Effector CD8-positive, alpha-beta T cell (primary cell): ENCODE results near the gene BTG1.
A peak's percentile ranks its signal among the peaks of the same experiment; 100 is the strongest.

Source experiments
- DNase-seq: peaks from one replicate; lab custom pipeline; 2025; lab: John Stamatoyannopoulos, UW
- total RNA-seq, 4 experiments: gene quantifications; one replicate each; lab custom pipeline; 2026; lab: John Stamatoyannopoulos, UW

BTG1 gene, protein sequence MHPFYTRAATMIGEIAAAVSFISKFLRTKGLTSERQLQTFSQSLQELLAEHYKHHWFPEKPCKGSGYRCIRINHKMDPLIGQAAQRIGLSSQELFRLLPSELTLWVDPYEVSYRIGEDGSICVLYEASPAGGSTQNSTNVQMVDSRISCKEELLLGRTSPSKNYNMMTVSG
- total RNA-seq, result 427 to 774 (median 520) reads per million in 4 experiments

DNA sequence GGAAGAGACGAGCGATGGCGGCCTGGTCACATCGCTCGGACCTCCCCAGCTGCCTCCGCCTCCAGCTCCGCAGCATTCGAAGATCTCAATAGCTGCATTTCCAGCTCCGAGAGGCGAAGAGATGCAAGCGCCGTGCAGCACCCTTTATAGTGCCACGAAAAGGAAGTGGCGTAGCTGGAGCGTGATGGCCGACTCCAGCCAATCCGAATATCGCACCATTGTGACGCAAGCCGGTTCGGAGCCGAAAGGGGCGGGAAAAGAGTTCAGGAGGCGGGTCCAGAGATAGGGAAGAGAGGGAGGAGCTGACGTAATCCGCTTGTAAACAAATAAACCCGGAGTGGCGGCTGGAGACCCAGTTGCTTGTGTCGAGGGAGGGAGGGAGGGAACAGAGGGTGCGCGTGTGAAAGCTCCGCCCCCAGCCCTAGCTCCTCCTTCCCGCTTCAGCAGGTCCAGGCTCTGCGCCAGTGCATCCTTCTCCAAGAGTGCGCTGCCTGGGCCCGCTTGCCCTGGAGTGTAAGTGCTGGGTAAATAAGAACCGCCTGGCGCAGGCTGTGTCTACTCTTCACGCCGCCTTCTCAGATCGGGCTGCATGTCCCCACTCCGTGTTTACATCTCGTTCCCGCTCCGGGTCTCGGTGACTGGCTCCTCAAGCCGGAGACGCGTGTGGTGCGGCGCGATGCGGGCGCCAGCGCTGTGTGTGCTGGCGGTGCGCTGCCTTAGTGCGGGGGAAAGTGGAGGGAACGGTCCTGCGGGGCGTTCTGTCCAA lies at the start of gene BTG1:
BTG1 (minus strand) TSS at position 116 of the 766 bp plus-strand sequence. CDS start 311 bp downstream, outside the sequence.
- DNase-seq, result peak; percentile 98

DNA sequence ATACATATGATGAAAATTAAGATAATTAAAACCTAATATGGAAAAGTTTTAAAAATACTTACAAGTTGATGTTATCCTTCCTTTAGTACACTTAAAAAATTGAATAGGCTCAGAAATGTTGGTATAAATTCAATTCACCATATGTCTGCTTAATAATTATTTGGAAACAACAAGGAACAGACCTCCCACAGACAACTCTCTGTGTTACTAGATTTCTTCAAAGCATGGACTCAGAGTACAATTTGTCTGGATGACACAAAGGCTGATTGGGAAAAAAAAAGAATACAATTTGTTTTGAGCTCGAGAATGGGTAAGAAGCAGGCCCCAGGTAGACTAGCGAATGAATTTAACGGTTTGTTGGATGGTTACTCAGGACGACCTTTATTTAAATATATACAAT lies 48.9 kb upstream of the BTG1 start:
- no peak for DNase-seq

DNA sequence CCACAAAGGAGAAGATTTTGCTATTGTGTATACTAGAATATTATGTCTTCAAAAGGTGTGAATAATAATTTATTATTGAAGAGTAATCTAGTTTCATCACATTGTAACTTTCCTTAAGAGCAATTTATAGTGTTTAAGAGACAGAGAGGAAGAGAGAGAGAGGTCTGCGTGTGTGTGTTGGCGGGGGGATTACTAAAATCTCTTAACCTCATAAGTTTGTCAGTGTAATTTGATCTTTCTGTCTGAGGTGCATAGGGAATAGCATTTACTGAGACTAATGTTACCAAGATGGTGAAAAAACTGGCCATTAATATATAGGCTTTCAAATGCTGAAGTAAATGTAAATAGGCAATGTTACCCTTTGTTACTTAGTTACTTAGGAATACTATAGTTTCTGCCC lies 48.2 kb upstream of the BTG1 start:
- no peak for DNase-seq

DNA sequence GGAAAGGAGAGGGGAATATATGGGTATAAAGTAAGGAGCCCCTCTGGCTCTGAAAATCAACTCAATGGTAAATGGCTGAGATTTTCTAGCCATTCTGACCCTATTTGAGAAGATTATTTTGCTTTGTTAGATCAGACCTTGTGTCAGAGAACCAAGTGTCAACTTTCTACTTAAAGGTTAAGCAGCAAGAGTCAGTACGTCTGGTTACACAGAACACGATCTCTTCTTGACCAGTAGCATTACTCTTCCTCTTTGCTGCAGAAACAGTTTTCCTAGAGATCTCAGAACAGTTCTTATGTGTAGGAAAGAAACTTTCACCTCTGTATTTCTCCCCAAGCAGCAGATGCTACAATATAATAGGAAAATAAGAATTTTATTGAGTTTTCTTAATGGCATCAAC lies 47.4 kb upstream of the BTG1 start:
- DNase-seq, result no peak

DNA sequence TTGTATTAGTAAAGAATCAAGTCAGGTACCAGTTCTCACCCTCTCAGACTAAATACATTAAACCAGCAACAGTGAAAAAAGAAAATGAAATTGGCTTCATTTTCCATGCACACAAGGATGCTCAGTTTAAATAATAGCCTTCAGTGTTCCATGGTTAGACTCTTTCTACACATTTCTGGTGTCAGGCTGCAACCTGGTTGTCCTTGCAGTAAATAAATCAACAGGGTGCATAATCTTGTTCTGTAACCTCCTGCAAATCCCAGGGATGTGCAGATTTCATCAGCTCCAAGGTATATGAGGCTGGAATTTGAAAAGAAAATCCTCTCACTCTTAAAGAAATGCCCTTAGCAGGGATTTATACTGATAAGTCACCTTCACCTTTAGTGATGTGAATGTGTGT lies 46.7 kb upstream of the BTG1 start:
- DNase-seq, result no peak

DNA sequence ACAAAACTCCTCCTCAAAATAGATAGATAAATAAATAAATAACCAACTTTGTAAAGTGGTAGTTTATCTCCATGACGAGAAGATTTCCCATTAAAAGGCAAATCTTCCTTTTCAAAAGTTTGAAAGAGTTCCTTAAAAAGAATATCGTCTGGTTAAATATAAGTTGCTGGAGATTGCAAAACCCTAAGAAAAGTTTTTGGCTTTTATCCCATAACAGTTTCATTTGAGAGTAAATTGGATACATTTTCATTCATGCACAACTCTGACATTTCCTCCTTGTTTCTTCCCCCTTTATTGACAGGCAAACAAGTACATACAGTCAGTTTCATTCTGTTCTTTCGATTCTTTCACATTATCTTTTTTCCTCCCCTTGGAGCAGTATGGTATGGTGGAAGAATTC lies 45.4 kb upstream of the BTG1 start:
- DNase-seq, result no peak

DNA sequence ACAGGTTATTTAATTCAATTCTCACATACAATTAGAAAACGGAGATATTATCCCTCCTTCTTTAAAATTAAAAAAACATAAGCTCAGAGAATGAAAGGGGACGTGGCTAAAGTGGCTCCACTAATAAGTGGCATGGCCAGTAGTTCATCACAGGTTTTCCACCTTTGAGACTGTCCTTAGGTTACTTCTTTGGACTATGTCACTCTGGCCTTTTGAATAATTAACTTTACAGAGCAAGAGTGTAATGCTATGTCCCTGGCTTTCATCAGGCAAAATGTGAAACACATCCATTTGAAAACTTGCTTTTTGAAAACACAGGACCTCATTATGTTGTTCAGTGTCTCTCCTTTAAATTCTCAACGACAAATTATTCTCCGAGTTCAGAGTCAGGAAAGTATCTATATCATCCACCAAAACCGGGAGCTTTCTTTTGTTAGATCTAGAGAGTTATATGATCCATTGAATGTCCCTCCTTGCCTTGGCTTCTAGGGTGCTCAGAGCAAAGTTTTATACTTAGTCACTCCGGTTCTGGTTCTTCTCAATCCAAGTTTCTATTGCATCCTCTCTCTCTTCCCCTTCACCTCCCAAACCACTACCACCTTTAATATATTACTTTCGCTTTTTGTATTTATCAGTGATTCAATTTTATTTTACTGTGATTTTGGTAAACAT lies 43.0 kb upstream of the BTG1 start:
- DNase-seq, result no peak

DNA sequence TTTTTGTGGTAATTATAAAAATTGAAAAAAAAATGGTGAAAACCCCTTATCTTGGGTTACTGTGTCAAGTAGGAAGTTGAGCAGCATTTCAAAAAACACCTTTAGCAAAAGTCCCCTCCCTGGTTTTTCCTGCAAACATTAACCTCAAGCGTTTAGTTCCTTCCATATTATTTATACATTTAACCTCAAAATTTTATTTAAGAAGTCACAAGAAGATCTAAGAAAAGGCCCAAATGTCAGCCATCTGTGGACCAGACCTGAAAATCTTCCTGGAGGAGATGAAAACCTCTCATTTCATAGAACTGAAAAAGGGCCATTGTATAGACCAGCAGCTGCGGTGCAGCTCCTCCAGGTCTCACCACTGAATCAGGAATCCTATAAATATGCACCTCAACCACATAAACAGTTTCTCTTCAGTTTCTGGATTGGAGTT lies 40.4 kb upstream of the BTG1 start:
- no peak for DNase-seq

DNA sequence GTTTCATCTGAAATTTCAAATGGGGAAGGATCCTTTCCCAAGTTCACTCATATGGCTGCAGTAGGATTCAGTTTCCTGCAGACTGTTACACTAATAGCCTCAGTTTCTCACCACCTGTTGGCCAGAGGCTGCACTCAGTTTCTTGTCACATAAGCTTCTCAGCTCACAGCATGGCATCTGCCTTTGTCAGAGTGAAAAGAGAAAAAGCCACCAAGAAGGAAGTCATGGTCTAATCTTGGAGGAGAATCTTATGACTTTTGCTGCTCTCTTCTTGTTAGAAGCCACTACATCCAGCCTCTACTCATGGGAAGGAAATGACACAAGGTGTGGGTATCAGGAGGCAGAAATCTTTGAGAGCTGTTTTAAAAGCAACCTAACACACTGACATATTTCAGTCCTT lies 39.4 kb upstream of the BTG1 start:
- DNase-seq, result no peak

DNA sequence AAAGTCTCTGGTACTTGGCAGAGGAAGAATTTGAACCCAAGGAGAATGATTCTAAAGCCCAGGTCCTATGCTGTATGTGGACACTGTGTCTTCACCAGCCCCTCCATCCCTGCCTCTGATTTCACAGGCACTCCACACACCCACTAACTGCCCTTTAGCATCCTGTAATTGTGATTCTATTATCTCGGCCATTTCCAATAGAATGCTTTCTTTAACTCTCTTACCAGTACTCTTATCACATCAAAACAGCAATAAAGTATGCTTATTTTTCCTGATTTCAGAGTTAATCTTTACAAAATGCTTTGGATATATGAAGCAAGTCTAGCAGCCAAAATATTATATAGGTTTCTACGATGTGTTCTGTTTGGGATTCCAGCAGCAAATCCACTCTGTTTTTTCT lies 37.9 kb upstream of the BTG1 start:
- no peak for DNase-seq

DNA sequence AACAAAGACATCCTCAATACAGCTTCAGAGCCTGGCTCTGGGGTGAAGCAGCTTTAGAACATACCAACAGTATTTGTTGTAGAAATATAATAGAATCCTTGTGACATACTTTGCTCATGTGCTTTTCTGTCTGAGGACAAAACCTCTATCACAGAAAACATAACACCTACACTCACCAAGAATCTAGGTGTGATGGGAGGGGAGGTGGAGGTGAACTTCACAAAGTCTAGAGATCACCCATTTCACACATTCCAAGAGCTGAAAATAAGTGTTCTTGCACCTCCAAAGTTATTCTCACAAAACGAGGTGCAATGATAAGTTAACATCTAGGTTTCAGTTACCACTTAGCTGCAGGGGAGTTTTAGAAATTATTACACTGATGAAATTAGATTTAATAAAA lies 32.7 kb upstream of the BTG1 start:
- no peak for DNase-seq

DNA sequence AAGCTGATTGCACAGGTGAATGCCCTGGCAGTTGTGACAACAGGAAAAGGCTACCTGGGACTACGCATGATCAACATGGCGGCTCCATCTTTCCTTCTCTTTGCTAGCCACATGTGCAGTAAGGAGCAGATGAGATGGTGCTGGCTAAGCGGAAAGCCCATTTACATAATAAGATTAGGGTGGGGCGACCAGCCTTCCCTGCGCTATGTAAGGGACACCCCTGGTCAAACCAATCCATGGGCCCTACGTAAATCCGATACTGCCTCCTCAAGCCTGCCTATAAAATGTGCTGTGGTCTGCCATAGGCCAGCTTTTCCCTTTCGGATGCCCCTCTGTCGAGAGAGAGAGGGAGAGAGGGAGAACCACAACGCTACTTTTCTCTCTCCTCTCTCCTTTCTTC lies 31.0 kb upstream of the BTG1 start:
- DNase-seq, result no peak

DNA sequence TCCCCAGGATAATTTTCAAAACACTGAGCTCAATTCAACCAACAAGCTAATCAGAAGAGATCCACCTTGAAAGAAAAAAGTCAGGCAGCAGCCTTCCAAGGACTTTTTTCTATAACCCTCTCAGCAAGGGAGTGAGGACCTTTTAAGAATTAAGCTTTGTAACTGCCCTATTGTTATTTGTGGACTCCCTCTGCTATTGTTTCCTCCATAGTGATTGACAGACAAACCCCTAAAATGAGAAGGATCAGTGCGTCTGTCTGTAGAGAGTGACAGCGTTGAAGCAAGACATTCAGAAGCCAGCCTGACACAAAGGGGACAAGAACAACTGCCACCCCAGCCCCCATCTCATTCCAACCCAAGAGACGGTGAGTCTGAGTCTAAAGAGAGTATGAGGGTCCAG lies 30.3 kb upstream of the BTG1 start:
- no peak for DNase-seq

DNA sequence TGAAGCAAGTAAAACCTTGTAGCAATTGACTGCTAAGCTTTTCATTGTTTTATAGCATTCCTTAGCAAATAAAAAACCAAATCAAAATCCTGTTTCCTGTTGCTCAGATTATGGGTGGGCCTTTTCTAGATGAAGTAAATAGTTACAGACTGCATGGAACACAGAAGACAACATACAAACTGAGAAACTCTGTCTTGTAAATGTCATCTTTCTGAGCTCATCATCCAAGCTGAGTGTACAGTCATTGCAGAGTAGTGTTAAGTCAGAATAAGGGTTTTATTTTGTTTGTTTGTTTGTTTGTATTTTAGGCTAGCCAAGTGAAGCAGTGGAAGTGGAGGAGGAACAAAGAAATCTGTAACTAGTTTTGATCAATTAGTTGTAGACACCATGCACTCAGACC lies 24.4 kb upstream of the BTG1 start:
- no peak for DNase-seq

DNA sequence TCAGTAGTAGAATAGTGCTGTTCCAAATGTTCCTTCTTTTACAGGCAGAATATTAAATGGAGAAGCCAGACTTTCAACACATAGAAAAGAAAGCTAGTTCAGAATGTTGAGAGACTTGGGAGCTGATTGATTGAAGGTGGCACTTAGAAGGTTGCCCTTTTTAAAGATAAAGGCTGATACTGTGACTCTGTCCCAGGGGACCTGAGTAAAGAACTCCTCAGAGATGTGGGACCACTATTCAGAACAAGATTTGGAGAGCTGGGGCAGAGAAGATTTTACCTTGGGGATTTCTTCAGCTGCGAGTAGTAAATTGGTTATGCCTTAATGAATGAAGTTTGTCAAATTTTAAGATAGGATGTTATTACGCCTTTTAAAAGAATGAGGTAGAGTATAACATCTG lies 21.4 kb upstream of the BTG1 start:
- no peak for DNase-seq

DNA sequence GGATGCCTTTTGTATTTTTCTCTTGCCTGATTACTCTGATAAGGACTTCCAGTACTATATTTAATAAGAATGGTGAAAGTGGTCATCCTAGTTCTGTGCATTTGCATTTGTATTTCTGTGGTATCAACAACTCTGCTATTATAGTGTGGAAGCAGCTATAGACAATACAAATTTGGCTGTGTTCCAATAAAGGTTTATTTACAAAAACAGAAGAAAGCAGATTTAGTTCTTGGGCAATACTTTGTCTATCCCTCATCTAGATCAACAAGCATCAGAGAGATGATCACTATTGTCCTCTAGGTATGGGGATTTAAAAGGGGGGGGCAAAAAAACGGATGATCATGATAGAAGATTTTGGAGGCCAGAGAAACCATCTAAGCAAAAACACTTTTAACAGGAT lies 19.1 kb upstream of the BTG1 start:
- no peak for DNase-seq

DNA sequence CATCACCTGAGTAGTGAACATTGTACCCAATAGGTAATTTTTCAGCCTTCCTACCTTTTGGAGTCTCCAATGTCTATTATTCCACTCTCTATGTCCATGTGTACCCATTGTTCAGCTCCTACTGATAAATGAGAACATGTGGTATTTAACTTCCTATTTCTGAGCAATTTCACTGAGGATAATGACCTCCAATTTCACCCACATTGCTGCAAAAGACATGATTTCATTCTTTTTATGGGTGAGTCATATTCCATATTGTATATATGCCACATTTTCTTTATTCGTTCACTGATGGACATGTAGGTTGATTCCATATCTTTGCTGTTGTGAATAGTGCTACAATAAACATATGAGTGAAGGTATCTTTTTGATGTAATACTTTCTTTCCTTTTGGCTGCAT lies 16.4 kb upstream of the BTG1 start:
- DNase-seq, result no peak

DNA sequence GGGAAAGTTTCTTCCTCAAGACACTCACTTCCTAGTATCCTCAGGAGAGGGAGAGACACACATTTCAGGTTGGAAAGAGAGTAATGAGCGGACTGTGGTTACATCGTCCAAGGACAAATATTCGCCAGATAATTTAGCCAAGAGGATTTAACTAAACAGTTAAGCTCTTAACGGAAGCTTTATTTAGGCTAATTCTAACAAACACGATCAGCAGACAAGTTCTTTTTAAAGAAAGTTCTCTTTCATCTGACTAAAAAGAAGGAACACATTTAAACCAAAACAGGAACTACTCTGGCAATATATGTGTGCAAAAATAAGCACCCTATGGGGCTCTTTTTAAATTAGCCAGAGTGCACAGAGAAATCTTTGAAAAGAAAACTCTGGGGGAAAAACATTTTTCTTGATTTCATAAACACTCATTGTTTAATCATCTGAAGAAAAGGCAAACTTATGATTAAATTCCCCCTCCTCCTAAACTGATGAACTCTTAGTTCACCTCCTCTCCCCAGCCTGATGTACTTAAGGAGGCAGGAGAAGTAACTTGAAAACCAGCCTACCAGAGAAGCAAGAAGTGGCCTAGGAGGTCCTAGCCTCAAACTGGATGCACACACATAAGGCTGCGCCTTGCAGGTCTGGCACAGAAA lies 13.3 kb upstream of the BTG1 start:
- DNase-seq, result no peak

DNA sequence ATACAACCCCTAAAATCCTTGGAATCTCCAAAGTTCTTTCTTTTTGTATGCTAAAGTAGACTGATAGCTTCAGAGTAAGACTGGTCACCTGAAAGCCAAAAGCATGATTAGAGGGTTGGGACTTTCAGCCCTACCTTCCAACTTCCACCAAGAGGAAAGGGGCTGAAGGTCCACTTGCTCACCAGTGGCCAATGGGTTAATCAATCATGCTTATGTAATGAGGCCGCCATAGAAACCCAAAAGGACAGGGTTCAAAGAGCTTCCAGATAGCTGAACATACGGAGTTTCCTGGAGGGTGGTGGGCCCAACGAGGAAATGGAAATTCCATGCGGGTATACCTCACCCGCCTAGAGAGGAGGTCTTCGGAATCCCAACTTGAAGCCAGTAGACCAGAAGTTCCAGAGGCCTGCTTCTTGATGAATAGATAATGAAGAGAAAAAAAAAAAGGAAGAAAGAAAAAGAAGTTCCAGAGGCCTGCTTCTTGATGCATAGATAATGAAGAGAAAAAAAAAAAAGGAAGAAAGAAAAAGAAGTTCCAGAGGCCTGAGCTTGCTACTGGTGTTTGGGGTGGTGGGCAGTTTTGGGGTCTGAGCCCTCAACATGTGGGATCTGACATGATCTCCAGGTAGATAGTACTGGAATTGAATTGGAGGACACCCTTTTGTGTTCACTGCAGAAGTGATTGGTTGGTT lies 11.2 kb upstream of the BTG1 start:
- DNase-seq, result no peak

DNA sequence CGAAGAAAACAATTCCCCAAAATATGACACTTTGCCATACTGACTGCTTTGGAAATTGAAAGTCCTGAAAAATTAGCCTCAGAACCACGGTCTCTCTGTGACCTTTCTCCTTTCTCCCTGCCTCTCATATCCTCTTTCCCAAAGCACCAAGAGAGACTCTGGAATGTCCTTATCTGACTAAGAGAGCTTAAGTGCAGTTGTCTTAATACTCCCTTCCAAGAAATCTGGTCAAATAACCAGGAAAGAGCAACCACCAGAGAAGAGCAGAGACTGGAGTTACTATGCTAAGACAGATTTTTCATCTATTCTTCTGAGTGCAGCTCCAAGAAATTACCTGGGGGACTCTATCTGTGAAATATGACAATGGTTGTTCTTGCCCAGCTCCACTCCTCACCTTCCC lies 10.5 kb upstream of the BTG1 start:
- DNase-seq, result no peak

DNA sequence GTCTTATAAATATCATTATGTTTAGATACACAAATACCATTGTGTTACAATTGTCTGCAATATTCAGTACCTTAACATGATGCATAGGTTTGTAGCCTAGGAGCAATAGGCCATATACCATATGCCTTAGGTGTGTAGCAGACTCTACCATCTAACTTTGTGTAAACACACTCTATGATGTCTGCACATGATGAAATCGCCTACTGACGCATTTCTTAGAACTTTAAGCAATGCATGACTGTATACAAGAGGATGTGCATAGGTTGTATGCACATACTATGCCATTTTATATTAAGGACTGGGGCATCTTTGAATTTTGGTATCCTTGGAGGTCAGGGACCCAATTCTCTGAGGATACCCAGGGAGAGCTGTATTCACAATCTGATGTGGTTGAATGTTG lies 10.1 kb upstream of the BTG1 start:
- no peak for DNase-seq

DNA sequence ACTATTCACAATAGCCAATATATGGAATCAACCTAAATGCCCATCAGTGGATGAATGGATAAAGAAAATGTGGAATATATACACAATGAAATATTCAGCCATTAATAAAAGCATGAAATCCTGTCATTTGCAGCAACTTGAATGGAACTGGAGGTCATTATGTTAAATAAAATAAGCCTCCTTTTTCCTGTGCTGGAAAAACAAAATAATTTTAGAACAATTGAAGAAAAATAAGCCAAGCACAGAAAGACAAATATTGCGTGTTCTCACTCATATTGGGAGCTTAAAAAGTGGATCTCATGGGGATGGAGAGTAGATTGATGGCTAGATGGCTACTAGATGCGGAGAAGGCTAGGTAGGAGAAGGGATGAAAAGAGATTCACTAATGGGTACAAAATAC lies 6.3 kb upstream of the BTG1 start:
- no peak for DNase-seq
